HL-60/S4 treated with phorbol 12-myristate 13-acetate at 8.2 ng/mL for 4 days and 3 days (cell line): ENCODE results near the gene MRPL49.
"Not testable (repeated sequence)": the region's sequence is repeated elsewhere in the genome, so short reads cannot be mapped to it uniquely, and the experiment has no call there.

ENCODE experiments used
- in situ Hi-C: fragments of 300-500 bp; cut with MboI; formaldehyde crosslinking; loops from 2 replicates; pipeline ENCODE4 v1.15.0; 2022; ENCODE audit warnings: low sequenced_read_pairs

MRPL49 gene

DNA sequence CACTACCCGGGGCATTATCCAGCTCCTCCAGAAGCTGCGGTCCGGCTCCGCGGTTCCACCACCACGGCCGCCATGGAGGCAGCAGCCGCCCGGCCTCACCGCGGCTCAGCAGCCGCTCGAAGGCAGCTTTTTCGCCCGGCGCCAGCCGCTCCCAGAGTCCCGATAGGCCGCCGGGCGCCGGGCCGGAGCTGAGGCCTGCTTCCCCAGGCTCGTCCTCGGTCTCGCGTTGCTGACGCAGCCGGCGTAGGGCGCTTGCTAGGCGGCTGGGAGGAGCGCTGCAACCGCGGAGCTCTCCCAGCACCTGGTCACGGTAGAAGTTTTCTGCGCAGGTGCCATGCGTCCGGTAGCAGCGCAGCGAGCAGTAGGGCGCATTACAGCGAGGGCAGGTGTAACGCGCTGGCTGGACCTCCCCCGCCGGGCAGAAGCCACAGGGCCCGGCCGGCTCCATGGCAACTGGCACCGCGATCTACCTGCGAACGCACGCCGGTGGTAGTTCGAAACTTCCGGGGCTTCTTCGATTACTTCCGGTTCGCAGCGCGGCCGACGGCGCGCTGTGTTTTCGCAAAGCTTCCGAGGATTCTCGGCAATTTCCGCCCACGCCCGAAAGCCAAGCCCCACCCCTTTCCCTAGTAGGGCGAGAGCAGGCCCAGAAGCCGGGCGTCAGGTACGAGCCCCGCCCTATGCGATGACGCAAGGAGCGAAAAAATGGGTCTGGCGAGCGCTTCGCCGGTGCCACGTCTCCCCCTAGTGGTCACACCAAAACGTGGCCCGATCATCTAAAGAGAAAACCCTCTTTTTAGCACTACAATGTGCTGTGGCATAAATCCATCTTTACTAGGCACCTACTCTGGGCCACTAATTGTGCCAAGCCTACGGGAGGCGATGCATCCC lies 4.7 kb upstream of the MRPL49 start, which contains the start of gene ZNHIT2:
TSS of gene ZNHIT2 (minus strand) at position 496 of the 891 bp plus-strand sequence. CDS start at position 448, 48 bp downstream.
- in situ Hi-C loops: no loop called here

GRCh38 chr11:65118097-65118837 lies 3.9 kb upstream of the MRPL49 start:
- in situ Hi-C loops: no loop called here

- in situ Hi-C loops: not testable (repeated sequence)
These were observed 3.0 kb upstream of the MRPL49 start for GRCh38 chr11:65118891-65119669.

GRCh38 chr11:65119670-65119995 lies 2.5 kb upstream of the MRPL49 start:
- in situ Hi-C loops: no loop called here

DNA sequence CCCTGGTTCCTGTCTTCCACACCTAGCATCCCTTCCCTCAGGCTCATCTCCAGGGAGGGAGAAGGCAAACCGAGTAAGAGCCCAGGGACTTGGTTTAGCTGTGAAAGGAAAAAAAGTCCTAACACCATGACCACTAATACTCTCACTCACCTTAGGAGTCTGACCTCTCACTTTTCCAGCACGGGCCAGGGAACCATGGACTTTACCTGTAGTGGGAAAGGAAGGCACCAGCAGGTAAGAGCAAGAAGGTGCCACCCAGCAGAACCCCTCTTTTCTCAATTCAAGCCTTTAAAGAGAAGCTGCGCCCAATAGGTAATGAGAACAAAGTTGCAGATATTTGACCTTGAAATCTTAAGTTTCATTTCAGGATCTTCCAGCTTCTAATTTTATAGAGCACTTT lies 1.3 kb upstream of the MRPL49 start:
- in situ Hi-C loops: no loop called here

DNA sequence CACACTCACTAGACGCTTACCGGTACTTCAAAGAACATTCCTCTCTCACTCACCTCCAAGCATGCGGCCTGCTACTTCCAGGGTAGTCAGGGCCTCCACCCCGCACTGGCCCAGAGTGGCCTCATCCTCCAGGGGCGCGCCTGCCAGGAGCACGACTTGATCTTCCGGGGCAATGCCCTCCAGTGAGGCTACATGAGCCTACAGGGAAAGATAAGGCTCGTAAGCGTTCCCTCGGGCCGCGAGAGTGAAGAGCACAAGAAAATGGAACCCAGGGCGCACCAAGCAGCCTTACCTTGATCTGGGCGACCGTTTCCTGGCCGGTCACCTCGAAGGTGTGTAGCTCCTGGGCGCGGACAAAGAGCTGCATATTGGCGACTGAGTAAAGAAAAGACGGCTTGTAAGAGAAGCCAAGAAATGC lies 665 bp upstream of the MRPL49 start:
- in situ Hi-C loops: no loop called here

DNA sequence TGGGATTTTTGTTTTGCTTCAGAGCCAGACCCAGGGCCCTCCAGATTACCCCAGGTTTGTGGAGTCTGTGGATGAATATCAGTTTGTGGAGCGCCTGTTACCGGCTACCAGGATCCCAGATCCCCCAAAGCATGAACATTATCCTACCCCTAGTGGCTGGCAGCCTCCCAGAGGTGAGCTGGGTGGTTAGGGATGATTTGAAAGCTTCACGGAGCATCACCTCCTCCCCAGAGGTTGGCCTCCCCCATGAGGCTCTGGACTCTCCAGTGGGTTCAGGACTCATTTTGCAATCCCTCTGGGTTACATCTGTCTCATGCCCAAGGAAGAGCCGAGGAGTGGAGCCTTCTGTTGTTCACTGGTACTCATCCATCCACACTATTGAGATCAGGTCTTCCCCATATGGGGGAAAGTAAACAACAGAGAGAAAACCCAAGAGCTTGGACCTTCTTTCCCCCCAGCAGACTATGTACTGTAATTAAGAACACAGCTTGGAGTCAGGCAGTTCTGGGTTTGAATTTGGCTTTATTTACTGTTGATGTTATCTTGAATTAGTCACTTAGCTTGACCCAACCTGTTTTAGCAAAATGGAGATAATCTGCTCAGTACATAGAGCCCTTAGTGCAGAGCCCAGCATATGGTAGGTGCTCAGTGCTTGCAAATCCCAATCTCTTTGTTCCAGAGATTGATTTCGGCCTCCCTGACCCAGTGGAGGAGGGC lies 2.5 kb downstream of the MRPL49 start:
- in situ Hi-C loops: no loop called here

DNA sequence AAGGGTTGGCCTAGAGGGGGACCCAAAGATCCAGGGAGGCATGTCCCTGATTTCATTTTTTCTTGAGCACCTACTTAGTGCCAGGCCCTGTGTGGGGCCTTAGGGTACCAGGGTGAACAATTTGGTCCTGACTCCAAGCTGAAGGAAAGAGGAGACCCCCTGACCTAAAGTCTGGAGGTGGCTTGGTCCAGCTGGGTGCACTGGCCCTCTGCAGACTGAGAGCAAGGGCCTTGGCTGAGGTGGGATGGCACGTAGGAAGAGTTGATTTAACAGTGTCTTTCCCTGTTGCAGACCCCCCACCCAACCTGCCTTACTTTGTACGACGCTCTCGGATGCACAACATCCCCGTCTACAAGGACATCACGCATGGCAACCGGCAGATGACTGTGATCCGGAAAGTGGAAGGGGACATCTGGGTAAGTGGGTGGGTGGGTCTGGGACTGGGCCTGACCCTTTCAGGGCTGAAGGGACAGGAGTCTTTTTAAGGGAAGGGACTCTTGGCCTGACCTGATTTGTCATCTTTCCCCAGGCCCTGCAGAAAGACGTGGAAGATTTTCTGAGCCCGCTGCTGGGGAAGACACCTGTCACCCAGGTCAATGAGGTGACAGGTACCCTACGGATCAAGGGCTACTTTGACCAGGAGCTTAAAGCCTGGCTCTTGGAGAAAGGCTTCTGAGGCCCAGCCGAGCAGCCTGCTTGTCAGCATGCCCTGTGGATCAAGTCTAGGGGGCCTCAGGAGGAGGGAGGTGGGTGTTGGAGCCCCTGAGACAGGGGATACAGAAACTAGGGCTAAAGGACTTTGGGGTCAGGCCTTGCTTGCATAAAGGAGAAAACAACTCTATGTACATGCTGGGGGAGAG lies 3.3 kb downstream of the MRPL49 start:
- in situ Hi-C loops: no loop called here

DNA sequence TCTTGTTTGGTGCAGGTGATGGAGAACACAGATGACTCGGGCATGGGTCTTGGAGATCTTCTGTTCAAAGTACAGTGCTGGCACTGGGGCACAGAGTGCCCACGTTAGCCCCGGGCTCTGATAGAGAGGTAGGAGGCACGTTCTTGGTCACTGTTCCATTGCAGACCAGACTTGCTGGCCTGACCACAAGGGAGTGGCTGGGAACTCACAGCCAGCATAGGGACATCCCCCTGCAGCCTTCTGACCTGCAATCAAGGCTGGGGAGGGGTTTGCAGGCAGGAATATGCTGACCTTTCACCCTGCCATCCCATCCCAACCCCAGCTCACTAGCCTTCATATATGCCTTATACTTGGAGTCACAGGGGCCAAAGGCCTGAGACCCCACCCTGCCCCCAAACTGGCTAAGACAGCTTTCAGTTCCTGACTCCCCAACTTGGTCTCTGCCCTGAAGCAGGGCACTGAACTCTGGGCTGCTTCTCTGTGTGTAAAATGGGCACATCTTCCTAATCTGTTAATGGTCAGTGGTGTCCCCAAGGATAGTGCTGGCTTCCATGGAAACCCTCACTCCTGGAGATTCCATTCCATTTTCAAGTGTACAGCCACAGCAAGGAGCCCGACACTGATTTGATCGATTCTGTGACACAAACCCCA lies 4.6 kb downstream of the MRPL49 start:
- in situ Hi-C loops: no loop called here

- in situ Hi-C loops: no loop called here
These were observed 5.5 kb downstream of the MRPL49 start for GRCh38 chr11:65127473-65128181.

DNA sequence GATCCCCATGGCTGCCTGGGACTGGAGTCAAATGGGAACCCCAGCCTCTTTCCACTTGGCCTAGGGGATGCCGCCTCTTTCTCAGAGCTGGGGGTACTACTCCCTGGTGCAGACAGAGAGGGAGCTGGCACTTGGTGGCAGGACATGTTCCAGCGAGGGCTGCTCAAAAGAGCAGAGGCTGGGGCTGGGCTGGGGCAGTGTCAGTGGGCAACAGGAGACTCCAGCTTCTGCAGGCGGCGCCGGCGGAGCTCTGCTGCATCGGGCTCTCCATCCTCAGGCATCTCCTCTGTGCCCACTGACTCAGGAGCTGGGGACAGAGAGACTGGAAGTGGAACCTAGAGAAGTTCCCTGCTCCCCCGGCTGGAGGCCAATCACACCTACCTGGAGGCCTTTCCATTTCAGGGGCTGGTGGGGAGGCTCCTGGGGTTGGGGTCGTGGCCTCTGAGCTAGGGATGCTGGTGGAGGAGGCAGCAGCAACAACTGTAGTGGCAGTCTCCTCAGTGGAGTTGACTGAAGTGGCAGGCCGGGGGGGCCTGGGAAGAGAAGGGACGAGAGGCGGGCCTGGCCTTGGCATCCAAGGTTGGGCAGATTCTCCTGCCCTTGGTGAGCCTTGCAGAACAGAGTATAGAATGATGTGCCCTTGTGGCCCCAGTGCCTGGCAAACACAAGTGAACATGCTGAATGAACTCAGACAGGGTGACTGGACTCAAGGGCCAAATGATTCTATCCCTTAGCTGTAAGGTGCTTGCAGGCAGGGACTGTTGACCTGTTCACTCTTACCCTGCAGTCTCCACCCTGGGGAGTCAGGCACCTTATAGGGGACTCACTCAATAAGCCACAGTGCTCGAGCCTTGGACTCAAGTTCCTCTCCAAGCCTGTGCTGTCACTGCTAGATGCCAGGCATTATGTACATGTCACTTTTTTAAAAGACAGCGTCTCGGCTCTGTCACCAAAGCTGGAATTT lies 6.3 kb downstream of the MRPL49 start:
- in situ Hi-C loops: no loop called here

DNA sequence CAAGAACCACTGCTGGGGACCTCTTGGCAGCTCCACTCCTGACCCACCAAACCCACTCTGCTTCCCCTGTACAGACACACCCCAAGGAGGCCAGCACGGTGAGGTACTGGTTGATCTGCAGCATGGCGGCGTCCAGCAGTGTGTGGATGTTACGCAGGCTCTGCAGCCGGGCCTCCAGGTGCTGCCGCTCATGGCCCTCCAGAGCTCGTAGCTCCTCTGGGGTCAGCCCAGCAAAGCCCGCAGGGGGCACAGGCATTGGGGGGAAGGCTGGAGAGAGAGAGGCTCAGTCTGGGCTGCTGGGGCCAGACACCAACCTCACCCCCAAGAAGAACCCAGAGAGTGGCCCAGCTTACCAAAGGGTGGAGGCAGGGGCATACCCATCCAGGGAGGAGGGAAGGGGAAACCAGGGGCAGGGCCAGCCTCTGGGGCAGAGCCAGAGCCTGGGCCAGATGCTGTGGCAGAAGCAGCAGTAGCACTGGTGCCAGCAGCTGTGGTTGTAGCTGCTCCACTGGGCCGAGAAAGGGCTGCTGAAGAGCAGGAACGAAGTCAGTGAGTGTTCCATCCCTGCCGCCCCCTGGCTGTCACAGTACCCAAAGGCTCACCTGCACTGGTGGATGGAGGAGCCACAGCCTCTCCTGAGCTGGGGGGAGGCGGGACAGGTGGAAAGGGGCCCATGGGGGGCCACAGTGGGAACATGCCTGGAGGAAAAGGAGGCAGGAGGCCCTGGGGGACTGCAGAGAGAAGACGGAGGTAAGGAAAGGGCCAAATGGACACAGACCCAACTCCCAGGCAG lies 7.7 kb downstream of the MRPL49 start:
- in situ Hi-C loops: no loop called here

GRCh38 chr11:65130631-65131416 lies 8.7 kb downstream of the MRPL49 start:
- in situ Hi-C loops: no loop called here

DNA sequence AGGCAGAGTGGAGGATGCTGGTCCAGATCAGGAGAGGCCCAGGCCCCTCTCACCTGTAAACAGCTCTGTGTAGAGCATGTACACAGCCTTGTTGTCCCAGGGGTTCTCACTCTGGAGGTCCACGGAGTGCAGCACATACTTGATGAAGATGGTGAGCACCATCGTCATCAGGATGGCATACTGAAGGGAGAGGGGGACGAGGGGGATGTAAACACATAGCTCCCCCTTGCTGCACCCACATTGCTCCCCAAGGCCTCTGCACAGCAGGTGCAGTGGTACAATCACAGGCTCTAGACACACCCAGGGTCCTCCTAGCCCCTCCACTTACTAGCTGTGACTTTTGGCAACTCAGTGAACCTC lies 9.3 kb downstream of the MRPL49 start:
- in situ Hi-C loops: no loop called here

DNA sequence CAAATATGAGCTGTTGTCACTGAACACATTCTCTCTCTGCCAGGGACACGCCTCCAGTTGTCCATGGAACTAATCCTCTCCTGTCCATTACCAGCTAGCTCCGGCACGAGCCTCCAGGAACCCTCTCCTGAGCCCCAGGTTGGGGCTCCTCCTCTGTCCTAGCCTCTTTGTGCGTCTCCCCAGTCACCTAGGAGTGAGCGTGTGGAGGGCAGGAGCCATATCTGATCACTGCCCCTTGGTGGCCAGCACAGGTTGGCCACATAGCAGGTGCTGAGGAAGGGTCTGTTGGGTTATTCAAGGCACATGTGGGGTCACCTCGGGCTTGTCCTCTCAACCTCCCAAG lies 9.7 kb downstream of the MRPL49 start:
- in situ Hi-C loops: no loop called here
